ENCODE results near the gene GBA3. TPM values are rescaled to one million over a fixed set of nuclear protein-coding genes. Genes with fewer than 3 reads are reported as not detected.

Gene GBA3
- total RNA-seq, 1 experiment from 2014 or later, result 0.11 TPM

- in situ Hi-C loops (cut with HindIII; ENCODE audit: low pct_unique_long_range_greater_than_20kb, low sequenced_read_pairs), result no loop called here
- no peak for DNase-seq (ENCODE audit: low read depth, low spot score)
These were observed 9.0 kb upstream of the GBA3 start for GRCh38 chr4:22683726-22684125.

GRCh38 chr4:22686141-22686540 is 6.6 kb upstream of the GBA3 start:
- in situ Hi-C loops (cut with HindIII; ENCODE audit: low pct_unique_long_range_greater_than_20kb, low sequenced_read_pairs), result no loop called here
- no peak for DNase-seq (ENCODE audit: low read depth, low spot score)

- in situ Hi-C loops (cut with HindIII; ENCODE audit: low pct_unique_long_range_greater_than_20kb, low sequenced_read_pairs), result no loop called here
- DNase-seq (ENCODE audit: low read depth, low spot score), result no peak
These were observed 4.5 kb upstream of the GBA3 start for GRCh38 chr4:22688236-22688635.

DNA sequence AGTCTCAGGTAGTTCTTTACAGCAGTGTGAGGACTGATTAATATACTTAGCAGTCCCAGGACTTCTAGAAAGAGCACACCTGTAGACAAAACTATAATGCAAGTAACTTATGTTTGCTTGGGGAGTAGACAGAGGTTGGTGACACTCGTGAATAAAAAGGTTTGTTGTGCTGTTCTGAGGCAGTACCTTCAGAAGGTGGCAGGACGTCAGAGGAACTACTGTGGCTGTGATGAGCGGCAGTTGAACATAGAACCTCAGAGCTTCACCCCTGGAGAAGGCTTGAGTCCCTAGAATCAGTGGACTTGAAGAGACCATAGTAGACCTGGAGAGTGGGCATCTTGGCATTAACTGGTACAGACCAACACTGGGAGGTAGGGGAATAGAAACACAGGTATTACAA is 3.3 kb upstream of the GBA3 start:
- in situ Hi-C loops (cut with HindIII; ENCODE audit: low pct_unique_long_range_greater_than_20kb, low sequenced_read_pairs), result no loop called here

GRCh38 chr4:22695029-22695428 is 2.3 kb downstream of the GBA3 start:
- in situ Hi-C loops (cut with HindIII; ENCODE audit: low pct_unique_long_range_greater_than_20kb, low sequenced_read_pairs), result no loop called here

More for the DNA sequence above, 3.3 kb upstream of the GBA3 start:
- no peak for DNase-seq (ENCODE audit: low read depth, low spot score)

GRCh38 chr4:22695917-22696316 is 3.2 kb downstream of the GBA3 start:
- in situ Hi-C loops (cut with HindIII; ENCODE audit: low pct_unique_long_range_greater_than_20kb, low sequenced_read_pairs), result no loop called here
- DNase-seq (ENCODE audit: low read depth, low spot score), result no peak

More at GRCh38 chr4:22695029-22695428, 2.3 kb downstream of the GBA3 start:
- no peak for DNase-seq (ENCODE audit: low read depth, low spot score)

DNA sequence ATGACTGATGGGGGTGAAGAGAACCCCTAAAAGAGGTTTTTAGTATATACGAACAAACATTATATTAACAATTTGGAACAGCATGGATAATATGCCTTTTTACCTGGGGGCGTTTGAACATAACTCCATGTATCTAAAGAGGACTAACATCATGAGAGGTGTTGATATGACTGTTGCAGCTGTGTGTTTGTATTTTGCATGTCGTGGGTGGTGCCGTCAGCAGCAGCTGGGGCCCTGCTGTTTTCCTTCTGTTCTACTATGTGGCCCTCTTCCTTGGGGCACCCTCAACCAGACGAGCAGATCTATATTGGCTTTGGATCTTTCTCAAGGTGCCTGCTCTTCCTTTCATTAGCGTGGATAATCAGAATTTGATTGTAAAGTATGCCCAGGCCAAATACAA is 11.2 kb downstream of the GBA3 start:
- in situ Hi-C loops (cut with HindIII; ENCODE audit: low pct_unique_long_range_greater_than_20kb, low sequenced_read_pairs), result no loop called here
- no peak for DNase-seq (ENCODE audit: low read depth, low spot score)

DNA sequence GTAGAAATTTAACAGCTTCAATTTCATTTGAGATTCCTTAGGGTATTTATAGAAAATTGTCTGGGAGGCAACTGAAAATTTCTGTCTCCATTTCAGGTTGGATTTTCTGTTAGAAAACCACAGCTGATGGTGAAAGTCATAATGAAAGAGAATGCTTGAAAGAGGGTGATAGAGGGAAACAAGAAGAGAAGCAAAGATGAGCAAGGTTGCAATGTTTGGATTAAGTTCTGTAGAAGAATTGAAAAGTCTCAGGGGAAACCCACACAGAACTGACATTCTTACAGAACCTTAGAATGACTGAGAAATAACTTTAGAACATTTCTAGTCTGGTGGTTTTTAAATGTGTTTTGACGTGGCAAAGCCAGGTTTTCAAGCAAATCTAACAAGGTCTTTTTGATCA is 14.7 kb downstream of the GBA3 start:
- in situ Hi-C loops (cut with HindIII; ENCODE audit: low pct_unique_long_range_greater_than_20kb, low sequenced_read_pairs), result no loop called here
- no peak for DNase-seq (ENCODE audit: low read depth, low spot score)

DNA sequence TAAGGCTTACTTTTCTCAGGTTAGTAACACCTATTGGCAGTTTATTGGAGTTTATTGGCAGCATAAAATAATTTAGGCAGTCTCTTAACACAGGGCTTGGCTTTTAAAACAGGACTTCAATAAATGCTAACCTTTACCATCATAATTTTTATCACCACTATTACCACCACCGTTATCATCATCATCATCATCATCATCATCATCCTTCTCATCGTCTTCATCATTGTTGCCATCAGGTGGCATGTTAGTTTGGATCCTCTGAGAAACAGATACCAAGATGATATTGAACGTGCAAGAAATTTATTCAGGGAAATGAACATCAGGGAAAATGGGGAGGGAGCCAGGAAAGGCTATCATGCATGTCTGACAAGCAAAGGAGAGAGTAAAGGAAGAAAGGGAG is 16.2 kb downstream of the GBA3 start:
- no peak for DNase-seq (ENCODE audit: low read depth, low spot score)
- in situ Hi-C loops (cut with HindIII; ENCODE audit: low pct_unique_long_range_greater_than_20kb, low sequenced_read_pairs), result no loop called here

DNA sequence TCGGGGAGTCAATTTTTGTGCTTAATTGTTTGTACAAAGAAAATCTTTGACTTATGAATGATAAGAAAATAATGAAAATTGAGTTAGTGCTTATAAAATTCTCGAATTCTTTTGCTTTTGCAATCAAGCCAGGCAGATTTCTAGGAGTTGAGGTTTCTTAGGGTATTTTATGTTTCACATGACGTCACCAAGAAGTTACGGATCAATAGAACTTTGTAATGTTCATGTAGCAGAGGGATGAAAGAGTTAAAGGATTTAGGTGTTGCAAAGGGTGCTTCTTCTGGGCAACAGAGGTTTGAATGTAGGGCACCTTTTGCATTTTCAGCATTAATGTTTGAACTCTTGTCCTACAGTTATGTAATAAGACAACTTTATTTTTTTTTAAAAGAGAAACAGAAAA is 19.4 kb downstream of the GBA3 start:
- in situ Hi-C loops (cut with HindIII; ENCODE audit: low pct_unique_long_range_greater_than_20kb, low sequenced_read_pairs), result no loop called here
- no peak for DNase-seq (ENCODE audit: low read depth, low spot score)

- in situ Hi-C loops (cut with HindIII; ENCODE audit: low pct_unique_long_range_greater_than_20kb, low sequenced_read_pairs), result no loop called here
- DNase-seq (ENCODE audit: low read depth, low spot score), result no peak
These were observed 19.8 kb downstream of the GBA3 start for GRCh38 chr4:22712529-22712928.

- in situ Hi-C loops (cut with HindIII; ENCODE audit: low pct_unique_long_range_greater_than_20kb, low sequenced_read_pairs), result no loop called here
- DNase-seq (ENCODE audit: low read depth, low spot score), result no peak
These were observed 21.1 kb downstream of the GBA3 start for GRCh38 chr4:22713841-22714240.

DNA sequence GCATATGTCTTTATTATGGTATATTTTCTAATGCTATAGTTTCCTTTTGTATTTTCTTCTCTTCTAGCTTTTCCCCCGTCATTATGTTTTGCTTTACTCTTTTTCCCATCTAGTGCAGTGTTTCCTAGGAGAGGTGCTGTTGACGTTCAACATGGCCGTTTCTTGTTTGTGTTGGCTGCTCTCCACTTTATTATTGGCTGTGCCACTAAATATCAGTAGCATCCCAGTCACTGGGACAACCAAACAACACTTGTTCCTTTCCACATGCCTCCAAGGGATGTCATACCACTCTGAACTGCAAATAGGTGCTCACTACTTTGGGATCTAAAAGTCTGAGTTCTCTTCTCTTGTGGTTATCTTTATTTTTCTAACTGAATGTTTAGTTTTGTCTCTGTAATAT is 26.5 kb downstream of the GBA3 start:
- in situ Hi-C loops (cut with HindIII; ENCODE audit: low pct_unique_long_range_greater_than_20kb, low sequenced_read_pairs), result no loop called here
- DNase-seq (ENCODE audit: low read depth, low spot score), result no peak

DNA sequence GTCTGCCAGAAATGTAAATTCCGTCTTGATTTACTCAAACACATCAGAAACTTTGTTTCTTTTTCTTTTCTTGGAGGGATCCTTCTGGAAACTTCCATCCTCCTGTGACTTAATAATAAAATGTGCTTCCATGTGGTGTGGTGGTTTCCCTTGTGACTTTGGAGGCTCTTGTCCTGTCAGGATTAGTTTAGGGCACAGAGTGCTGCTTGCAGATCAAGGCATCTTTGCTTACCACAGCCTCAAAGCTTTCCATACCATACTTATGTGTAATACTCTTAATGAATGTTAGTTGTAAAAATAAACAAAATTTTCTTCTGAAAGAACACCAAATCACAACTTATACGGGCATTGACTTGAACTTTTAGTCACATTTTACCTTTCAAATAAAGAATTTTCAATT is 27.4 kb downstream of the GBA3 start:
- DNase-seq (ENCODE audit: low read depth, low spot score), result no peak

DNA sequence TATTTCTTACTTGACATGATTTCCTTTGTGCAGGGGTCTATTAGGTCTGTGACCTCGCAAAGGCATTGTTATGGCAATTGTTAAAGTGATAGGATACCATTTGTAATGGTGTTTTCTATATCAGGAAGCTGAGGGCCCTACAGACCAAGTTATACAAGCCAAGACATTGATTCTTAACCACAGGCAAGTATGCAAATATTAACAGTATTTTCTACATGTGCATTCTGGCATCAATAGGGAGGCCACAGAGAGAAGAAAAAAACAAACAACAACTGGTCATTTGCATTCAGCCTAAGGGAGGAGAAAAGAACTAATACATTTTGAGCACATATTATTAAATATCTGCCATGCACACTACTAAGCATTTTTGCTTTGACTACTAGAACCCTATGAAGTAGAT is 28.5 kb downstream of the GBA3 start:
- DNase-seq (ENCODE audit: low read depth, low spot score), result no peak
- in situ Hi-C loops (cut with HindIII; ENCODE audit: low pct_unique_long_range_greater_than_20kb, low sequenced_read_pairs), result no loop called here

More for the DNA sequence above, 27.4 kb downstream of the GBA3 start:
- in situ Hi-C loops (cut with HindIII; ENCODE audit: low pct_unique_long_range_greater_than_20kb, low sequenced_read_pairs), result no loop called here

DNA sequence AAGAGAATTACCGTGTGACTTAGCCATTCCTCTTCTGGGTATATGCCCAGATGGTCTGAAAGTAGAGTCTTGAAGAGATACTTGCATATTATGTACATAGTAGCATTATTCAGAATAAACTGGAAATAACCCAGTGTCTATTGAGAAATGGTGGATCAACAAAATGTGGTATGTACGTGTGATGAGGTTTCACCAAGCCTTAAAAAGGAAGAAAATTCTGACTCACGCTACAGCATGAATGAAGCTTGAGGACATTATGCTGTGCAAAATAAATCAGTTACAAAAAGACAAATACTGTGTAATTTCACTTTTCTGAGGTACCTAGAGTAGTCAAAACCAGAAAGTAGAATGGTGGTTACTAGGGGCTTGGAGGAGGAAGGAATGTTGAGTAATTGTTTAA is 37.3 kb downstream of the GBA3 start:
- in situ Hi-C loops (cut with HindIII; ENCODE audit: low pct_unique_long_range_greater_than_20kb, low sequenced_read_pairs), result no loop called here
- no peak for DNase-seq (ENCODE audit: low read depth, low spot score)

DNA sequence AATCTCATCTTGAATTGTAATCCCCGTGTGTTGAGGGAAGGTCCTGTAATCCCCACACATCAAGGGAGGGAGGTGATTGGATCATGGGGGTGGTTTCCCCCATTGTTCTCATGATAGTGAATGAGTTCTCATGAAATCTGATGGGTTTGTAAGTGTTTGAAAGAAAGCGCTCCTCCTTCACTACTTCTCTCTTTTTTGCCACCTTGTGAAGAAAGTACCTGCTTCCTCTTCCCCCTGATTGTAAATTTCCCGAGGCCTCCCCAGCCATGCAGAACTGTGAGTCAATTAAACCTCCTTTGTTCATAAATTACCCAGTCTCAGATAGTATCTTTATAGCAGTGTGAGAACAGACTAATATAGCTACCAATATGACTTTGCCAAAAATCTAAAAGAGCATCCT is 41.1 kb downstream of the GBA3 start:
- no peak for DNase-seq (ENCODE audit: low read depth, low spot score)
- in situ Hi-C loops (cut with HindIII; ENCODE audit: low pct_unique_long_range_greater_than_20kb, low sequenced_read_pairs), result no loop called here

DNA sequence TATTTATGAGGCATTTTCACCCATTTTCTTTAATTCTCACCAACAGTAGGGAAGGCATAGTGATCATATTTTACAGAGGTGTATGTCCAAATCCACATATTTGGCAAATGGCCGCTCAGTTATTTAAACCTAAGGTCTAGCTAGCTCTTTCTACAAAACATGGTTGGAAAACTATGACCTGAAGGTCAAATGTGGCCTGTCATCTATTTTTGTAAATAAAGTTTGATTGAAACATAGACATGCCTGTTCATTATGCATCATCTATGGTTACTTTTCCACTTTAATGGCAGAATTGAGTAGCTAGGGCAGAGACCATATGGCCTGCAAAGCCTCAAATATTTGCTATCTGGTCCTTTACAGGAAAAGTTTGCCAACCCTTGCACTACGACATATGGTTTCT is 44.2 kb downstream of the GBA3 start:
- no peak for DNase-seq (ENCODE audit: low read depth, low spot score)
- in situ Hi-C loops (cut with HindIII; ENCODE audit: low pct_unique_long_range_greater_than_20kb, low sequenced_read_pairs), result no loop called here

GRCh38 chr4:22739968-22740367 is 47.2 kb downstream of the GBA3 start:
- DNase-seq (ENCODE audit: low read depth, low spot score), result peak; percentile 6
- in situ Hi-C loops (cut with HindIII; ENCODE audit: low pct_unique_long_range_greater_than_20kb, low sequenced_read_pairs), result no loop called here

DNA sequence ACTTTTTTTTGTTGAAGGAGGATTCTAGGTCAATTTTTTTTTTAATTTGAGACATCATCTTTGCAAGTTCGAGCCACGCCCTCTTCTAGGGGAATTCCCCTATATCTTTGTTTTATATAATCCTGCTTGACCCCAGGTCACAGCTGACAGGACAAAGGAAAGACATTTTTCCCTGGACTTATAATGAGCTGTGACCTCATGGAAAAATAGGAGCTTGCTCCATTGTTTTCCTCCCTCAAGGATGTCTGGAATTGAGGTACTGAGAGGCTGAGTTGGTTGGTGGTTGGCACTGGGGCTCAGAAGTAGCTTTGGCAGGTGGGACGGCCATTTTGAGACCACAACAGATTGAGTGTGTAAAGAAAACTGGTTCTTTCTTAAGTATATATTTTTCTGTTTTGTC is 49.0 kb downstream of the GBA3 start:
- in situ Hi-C loops (cut with HindIII; ENCODE audit: low pct_unique_long_range_greater_than_20kb, low sequenced_read_pairs), result no loop called here
- no peak for DNase-seq (ENCODE audit: low read depth, low spot score)
